Measurements from ENCODE around the gene SLC23A2.

Gene SLC23A2

GRCh38 chr20:4810426-4811019, 190.8 kb downstream of the SLC23A2 start:
- DNase-seq, result no peak

- no peak for DNase-seq
These were observed 191.6 kb downstream of the SLC23A2 start for GRCh38 chr20:4809707-4810106.

DNA sequence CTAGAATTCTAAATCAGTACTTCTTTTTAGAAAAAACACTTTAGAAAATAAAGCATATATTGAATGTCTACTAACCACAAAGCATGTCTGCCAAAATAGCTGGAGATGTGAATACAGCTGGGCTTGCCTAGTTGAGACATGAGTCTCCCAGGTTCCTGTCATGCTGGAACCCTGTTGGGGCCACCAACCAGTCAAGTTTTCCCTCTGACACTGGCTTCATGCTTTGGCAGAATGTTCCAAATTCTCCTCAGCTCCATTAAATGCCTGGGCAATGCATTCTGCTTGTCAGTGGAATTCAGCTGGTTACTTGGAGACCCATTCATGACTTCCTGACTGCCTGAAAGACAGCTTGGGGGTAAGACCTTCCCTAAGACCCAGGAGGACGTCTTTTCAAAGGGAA, 192.4 kb downstream of the SLC23A2 start:
- DNase-seq, result no peak

DNA sequence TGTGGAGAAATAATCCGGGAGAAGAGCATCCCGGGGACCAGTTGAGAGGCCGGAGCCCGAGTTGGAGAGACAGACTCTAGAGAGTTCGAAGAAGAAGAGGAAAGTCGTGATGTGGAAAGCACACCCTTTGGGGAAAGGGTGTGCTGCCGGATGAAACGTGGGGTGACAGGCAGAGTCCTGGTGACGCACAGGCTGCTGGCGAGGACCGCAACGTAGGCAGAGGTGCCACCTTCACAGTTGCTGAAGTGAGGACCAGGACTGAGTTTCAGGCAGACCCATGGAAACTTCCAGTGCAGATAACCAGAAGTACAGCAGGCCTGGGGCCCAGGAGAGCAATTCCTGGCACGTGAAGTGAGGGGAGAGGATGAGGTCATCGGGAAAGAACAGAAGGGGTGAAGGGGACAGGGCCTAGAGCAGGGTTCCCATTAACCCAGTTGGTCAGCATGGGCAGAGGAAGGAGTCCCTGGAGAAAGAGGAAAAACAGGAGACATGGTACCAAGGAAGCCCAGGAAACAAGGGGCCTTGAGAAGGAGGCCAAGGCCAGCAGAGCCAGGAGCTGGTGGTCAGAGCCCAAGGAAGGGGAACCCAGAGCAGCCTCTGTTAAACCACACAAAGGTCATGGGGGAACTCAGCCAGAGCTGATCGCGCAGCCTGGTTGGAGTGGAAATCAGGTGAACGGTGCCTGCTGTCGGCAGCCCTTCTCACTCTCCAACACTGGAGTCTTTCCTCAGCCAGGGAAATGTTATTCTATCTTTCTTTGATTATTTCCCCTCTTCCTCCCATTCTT, 195.5 kb downstream of the SLC23A2 start:
- no peak for DNase-seq

GRCh38 chr20:4802527-4802926, 198.8 kb downstream of the SLC23A2 start:
- no peak for DNase-seq
